ENCODE results near the gene DLX4.

Gene DLX4

GRCh38 chr17:49970498-49970897 lies 1.5 kb downstream of the DLX4 start:
- no peak for DNase-seq

GRCh38 chr17:49971199-49971847 lies 2.3 kb downstream of the DLX4 start:
- no peak for DNase-seq

GRCh38 chr17:49971848-49972485 lies 3.0 kb downstream of the DLX4 start:
- no peak for DNase-seq

GRCh38 chr17:49972486-49973270 lies 3.7 kb downstream of the DLX4 start:
- no peak for DNase-seq

- no peak for DNase-seq
Observed at GRCh38 chr17:49973271-49973615, 4.3 kb downstream of the DLX4 start.

- DNase-seq: no peak
Observed at GRCh38 chr17:49975531-49975930, 6.5 kb downstream of the DLX4 start.

GRCh38 chr17:49976163-49976827 lies 7.3 kb downstream of the DLX4 start:
- DNase-seq: no peak

- DNase-seq: no peak
Observed at GRCh38 chr17:49976828-49977202, 7.8 kb downstream of the DLX4 start.

- no peak for DNase-seq
Observed at GRCh38 chr17:49977463-49978389, 8.7 kb downstream of the DLX4 start.

- no peak for DNase-seq
Observed at GRCh38 chr17:49978501-49978900, 9.5 kb downstream of the DLX4 start.

- no peak for DNase-seq
Observed at GRCh38 chr17:49979748-49980479, 10.9 kb downstream of the DLX4 start.

- no peak for DNase-seq
Observed at GRCh38 chr17:49980703-49981197, 11.8 kb downstream of the DLX4 start.

- no peak for DNase-seq
Observed at GRCh38 chr17:49984283-49984682, 15.3 kb downstream of the DLX4 start.

GRCh38 chr17:49984776-49985175 lies 15.8 kb downstream of the DLX4 start:
- DNase-seq: no peak

- no peak for DNase-seq
Observed at GRCh38 chr17:49985310-49985990, 16.5 kb downstream of the DLX4 start.

- DNase-seq: no peak
Observed at GRCh38 chr17:49986396-49987289, 17.7 kb downstream of the DLX4 start.

- DNase-seq: no peak
Observed at GRCh38 chr17:49987290-49987585, 18.2 kb downstream of the DLX4 start.

GRCh38 chr17:49987681-49988441 lies 18.9 kb downstream of the DLX4 start:
- DNase-seq: no peak

- no peak for DNase-seq
Observed at GRCh38 chr17:49989518-49989880, 20.5 kb downstream of the DLX4 start.

Data from NK-92 treated with Interleukin-12 subunit alpha and Interleukin-12 subunit beta, amount 100 ng/mL, for 24 hours (cell line).